PFSK-1 (cell line): Measurements from ENCODE around the gene LZTFL1.

Source experiments
- FOXP2 ChIP-seq: optimal IDR thresholded peaks from 2 replicates; pipeline ENCODE3; 2011; ENCODE audit warnings: borderline replicate concordance, control low read depth, inconsistent platforms; ENCODE audit not compliant: insufficient read depth; ENCODE audit errors: extremely low read length, extremely low read depth
- POLR2AphosphoS5 ChIP-seq: IDR thresholded peaks from 2 replicates; pipeline ENCODE4 v1.6.1; 2012; ENCODE audit warnings: low read depth, mild to moderate bottlenecking, control low read depth, low read length, moderate library complexity
- SIN3A ChIP-seq: IDR thresholded peaks from 2 replicates; pipeline ENCODE4 v1.6.1; 2012; ENCODE audit warnings: mild to moderate bottlenecking, low read length, moderate library complexity, borderline replicate concordance; ENCODE audit not compliant: insufficient read depth
- TAF1 ChIP-seq: IDR thresholded peaks from 2 replicates; pipeline ENCODE4 v1.6.1; 2012; ENCODE audit warnings: low read length, control low read depth, borderline replicate concordance; ENCODE audit not compliant: insufficient read depth
- TF ChIP-seq, protein P1 (sequence below), 2 experiments: IDR thresholded peaks; 2 replicates each; pipeline versions ENCODE4 v1.6.1 to v1.8.0; 2011 to 2012; ENCODE audit warnings: low read depth in 2 of 2, low read length in 2 of 2, control low read depth in 1 of 2, inconsistent platforms in 1 of 2, mild to moderate bottlenecking in 1 of 2, moderate library complexity in 1 of 2; ENCODE audit not compliant: insufficient read depth in 1 of 2

The LZTFL1 gene

GRCh38 chr3:45838466-45838865 is 3.5 kb downstream of the LZTFL1 start:
- TF ChIP-seq, protein P1, sequence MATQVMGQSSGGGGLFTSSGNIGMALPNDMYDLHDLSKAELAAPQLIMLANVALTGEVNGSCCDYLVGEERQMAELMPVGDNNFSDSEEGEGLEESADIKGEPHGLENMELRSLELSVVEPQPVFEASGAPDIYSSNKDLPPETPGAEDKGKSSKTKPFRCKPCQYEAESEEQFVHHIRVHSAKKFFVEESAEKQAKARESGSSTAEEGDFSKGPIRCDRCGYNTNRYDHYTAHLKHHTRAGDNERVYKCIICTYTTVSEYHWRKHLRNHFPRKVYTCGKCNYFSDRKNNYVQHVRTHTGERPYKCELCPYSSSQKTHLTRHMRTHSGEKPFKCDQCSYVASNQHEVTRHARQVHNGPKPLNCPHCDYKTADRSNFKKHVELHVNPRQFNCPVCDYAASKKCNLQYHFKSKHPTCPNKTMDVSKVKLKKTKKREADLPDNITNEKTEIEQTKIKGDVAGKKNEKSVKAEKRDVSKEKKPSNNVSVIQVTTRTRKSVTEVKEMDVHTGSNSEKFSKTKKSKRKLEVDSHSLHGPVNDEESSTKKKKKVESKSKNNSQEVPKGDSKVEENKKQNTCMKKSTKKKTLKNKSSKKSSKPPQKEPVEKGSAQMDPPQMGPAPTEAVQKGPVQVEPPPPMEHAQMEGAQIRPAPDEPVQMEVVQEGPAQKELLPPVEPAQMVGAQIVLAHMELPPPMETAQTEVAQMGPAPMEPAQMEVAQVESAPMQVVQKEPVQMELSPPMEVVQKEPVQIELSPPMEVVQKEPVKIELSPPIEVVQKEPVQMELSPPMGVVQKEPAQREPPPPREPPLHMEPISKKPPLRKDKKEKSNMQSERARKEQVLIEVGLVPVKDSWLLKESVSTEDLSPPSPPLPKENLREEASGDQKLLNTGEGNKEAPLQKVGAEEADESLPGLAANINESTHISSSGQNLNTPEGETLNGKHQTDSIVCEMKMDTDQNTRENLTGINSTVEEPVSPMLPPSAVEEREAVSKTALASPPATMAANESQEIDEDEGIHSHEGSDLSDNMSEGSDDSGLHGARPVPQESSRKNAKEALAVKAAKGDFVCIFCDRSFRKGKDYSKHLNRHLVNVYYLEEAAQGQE (IDR thresholded peaks at IDR 0.05; ENCODE audit: insufficient read depth in 1 of 2, low read depth in 2 of 2, low read length in 2 of 2) = no peak
- TF ChIP-seq POLR2AphosphoS5 (no peak), SIN3A (no peak), TAF1 (no peak), FOXP2 (no peak)

DNA sequence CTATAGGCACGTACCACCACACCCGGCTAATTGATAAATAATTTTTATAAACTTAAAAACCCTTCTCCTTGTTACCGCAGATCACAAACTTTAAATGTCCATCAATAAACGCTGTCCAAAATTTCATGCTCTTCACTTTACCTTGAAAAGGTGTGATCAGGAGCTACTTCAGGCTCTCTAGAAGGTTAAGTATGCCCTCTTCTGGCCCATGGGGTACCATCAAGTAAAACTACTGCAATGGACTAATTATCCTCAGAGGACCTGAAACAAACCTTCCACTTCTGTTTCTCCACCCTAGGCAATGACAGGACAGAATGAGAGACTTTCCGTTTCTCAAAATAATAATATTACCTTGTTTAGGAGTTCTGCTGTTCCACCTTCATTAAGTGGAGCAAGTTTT is 9.2 kb downstream of the LZTFL1 start:
- TF ChIP-seq POLR2AphosphoS5 (no peak), FOXP2 (no peak), SIN3A (no peak), TAF1 (no peak)
- TF ChIP-seq, protein P1 (IDR thresholded peaks at IDR 0.05; ENCODE audit: insufficient read depth in 1 of 2, low read depth in 2 of 2, low read length in 2 of 2) = no peak

GRCh38 chr3:45830121-45830520 is 11.8 kb downstream of the LZTFL1 start:
- TF ChIP-seq TAF1 (no peak), SIN3A (no peak), POLR2AphosphoS5 (no peak), FOXP2 (no peak)
- TF ChIP-seq, protein P1 (IDR thresholded peaks at IDR 0.05; ENCODE audit: insufficient read depth in 1 of 2, low read depth in 2 of 2, low read length in 2 of 2) = no peak

DNA sequence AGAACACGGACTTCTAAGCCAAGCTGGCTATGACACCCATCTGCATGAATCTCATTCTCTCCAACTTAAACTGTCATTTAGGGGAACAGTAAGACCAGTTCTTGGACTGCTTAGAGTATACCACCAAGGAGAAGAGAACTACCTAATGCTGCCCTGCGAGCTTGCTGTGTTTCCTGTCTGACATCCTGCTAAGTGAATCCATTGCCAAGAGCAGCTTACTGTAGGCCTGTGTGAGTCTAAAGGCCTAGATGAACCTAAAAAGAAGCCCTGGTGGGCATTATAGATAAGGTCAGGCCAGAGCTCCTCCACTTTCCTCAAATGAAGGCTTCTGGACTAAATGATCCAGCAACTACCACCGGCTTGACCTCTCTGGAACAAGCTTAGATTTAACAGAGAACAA is 15.0 kb downstream of the LZTFL1 start:
- TF ChIP-seq SIN3A (no peak), FOXP2 (no peak), TAF1 (no peak), POLR2AphosphoS5 (no peak)
- TF ChIP-seq, protein P1 (IDR thresholded peaks at IDR 0.05; ENCODE audit: insufficient read depth in 1 of 2, low read depth in 2 of 2, low read length in 2 of 2) = no peak

GRCh38 chr3:45826321-45826720 is 15.6 kb downstream of the LZTFL1 start:
- no peak for TF ChIP-seq POLR2AphosphoS5
- TF ChIP-seq FOXP2 = no peak
- TF ChIP-seq, protein P1 (IDR thresholded peaks at IDR 0.05; ENCODE audit: insufficient read depth in 1 of 2, low read depth in 2 of 2, low read length in 2 of 2) = no peak
- TF ChIP-seq SIN3A = no peak
